Epithelial cell of esophagus (primary cell): ENCODE data around the gene NREP.

Experiments
- DNase-seq: peaks from one replicate; pipeline ENCODE4 v3.0.0; 2010; ENCODE audit warnings: low read depth
- H3K4me3 ChIP-seq: 2 replicates; pipeline ENCODE4 v1.5.1; 2011; ENCODE audit warnings: mild to moderate bottlenecking, low read length, control low read depth
- TF ChIP-seq, protein P1 (sequence below): IDR thresholded peaks from 2 replicates; pipeline ENCODE4 v1.5.1; 2011; ENCODE audit warnings: low read depth, mild to moderate bottlenecking, low read length, control low read depth, inconsistent platforms; ENCODE audit not compliant: insufficient read depth; ENCODE audit errors: missing control alignments

The NREP gene

DNA sequence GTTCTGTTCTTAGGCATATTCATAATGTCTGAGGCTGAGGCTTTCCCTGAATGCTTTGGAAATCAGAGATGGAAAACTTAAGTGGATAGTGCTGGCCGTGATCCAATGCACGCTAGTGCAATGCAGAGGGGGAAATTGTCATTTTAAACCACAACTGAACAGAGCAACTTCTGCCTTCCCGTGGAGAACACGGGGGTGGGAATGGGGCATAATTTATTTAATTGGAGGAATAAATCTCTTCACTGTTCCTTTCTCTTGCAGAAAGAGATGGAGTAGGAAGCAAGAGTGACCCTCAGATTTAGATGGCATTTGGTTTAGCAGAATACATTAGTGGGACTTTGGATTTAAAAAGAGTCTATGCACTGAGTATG, 22.9 kb upstream of the NREP start:
- TF ChIP-seq, protein P1, sequence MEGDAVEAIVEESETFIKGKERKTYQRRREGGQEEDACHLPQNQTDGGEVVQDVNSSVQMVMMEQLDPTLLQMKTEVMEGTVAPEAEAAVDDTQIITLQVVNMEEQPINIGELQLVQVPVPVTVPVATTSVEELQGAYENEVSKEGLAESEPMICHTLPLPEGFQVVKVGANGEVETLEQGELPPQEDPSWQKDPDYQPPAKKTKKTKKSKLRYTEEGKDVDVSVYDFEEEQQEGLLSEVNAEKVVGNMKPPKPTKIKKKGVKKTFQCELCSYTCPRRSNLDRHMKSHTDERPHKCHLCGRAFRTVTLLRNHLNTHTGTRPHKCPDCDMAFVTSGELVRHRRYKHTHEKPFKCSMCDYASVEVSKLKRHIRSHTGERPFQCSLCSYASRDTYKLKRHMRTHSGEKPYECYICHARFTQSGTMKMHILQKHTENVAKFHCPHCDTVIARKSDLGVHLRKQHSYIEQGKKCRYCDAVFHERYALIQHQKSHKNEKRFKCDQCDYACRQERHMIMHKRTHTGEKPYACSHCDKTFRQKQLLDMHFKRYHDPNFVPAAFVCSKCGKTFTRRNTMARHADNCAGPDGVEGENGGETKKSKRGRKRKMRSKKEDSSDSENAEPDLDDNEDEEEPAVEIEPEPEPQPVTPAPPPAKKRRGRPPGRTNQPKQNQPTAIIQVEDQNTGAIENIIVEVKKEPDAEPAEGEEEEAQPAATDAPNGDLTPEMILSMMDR, result no peak
- DNase-seq, result no peak
- H3K4me3 ChIP-seq, result no peak overlapping the region

DNA sequence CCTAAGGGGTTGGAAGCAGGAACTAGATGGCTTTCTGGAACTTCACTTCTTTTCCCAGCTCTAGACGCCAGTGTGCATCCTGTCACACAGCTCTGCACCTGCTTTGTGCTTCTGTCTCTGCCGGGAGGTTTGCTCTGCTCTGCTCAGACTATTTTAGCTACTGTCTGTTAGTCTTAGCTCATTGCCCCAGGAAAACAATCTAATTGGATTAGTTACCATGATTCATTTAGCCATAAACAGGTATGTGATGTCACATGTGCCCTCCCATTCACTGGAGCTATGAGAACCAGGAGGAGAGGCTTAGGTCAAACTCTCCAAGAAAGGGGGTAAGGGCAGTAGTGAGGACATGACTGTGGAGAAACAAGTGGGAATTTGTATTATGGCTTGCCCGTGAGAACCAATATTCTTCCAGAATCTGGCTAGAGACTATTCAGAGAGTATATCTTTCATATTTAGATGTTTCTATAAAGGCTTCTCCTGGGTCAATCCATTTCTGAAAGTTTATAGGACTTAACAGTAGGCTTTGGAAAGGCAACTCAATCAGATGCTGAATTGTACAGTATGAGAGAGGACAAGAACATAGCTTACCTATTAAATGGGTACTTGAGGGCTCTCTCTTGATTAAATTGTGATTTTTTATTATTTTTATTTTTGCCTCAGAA, 22.4 kb upstream of the NREP start:
- DNase-seq, result peak; percentile 48
- no peak overlapping the region for H3K4me3 ChIP-seq
- TF ChIP-seq, protein P1, result no peak

DNA sequence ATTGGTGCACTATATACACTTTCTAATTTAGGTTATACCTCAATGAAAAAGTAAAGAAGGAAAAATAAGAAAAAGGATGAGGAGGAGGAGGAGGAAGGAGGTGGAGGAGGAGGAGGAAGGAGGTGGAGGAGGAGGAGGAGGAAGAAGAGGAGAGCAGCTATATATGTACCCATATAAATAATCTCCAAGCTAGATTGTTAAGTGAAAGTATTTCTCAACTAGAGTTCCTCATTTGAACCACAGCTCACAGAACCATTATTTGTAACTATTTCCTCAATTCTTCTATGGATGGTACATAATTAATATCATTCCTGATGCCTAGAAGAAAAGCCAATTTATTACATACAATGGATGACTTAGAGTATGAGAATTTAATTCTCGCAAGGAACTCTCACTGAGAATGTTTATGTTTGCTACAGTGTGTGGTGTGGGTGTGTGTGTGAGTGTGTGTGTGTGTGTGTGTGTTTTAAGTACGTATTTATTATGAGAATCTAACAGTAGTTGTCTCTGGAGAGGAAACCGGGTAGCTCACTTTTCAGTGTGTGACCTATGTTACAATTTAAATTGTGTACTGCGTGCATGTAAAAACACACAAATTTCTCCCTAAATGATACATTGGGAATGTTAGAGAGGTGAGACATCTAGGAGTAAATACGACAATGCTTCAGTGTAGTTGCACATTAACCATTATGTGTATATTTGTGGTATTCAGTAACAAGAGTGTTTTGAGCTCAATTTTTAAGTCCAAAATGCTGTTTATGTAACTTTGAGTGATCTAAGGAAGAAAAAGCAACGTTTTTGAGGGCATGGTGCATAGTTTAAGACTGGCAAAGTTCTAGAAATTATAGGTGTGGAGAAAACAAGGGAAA, 20.2 kb upstream of the NREP start:
- TF ChIP-seq, protein P1, result no peak
- H3K4me3 ChIP-seq, result no peak overlapping the region
- no peak for DNase-seq

DNA sequence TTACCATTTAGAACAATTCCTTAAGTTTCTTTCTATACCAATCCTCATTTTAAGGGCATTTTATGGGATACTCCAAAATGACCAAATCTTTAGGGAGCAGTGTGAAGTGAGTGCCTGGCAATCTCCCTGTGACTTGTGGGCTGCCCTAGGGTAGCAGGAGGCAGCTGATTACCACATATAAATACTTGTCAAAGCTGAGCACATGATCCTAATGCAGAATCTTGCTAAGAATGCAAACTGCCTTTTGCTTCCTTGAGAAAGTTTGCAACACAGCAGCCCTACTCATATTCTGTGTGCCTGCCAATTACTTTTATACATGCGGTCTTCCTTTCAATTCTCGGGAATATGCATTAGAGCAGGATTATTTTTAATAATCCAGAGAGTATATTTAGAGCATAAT, 18.2 kb upstream of the NREP start:
- TF ChIP-seq, protein P1, result no peak
- no peak for DNase-seq
- H3K4me3 ChIP-seq, result no peak overlapping the region

DNA sequence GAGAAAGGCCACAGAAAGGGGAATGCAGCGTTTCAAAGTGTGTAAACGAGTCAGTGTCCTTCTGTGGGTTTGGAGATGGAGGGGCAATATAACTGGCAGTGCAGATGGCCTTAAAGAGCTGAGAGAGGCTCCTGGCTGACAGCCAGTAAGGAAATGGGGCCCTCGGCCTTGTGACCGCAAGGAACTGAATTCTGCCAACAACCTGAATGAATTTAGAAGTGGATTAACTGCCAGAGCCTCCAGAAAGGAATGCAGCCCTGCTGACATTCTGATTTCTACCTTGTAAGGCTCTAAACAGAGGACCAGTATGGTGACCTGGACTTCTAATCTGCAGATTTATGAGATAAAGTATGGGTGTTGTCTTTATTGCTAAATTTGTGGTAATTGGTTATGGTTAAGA, 17.5 kb upstream of the NREP start:
- H3K4me3 ChIP-seq, result no peak overlapping the region
- TF ChIP-seq, protein P1, result no peak
- DNase-seq, result peak; percentile 35

DNA sequence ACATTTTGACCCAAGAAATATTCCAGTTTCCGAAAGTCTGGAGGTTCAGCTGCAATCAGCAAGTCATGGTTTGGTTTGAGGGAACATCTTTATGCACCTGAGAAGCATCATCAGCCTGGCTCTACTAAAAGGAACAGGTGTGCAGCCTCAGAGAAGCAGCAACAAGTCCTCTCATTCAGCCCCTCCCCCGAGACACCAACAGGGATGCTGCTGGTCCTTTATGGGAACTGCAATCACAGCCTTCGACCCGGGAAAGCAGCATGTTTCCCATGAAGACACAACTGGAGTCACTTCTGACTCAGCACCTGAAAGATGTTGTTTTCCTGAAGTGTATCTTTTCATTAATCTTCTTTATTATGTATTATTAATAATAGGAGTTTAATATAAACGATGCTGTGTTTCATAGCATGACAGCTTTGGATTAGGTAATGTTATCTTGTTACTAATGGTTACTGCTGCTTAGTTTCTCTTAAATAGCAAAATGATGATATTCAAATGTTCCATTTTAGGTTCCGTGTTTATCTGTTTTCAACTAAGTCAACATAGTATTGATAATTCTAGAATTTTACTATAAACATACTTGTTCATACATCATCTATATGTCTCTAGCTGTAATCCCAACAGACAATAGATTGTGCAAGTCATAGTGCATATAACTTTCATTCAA, 15.6 kb upstream of the NREP start:
- no peak overlapping the region for H3K4me3 ChIP-seq
- TF ChIP-seq, protein P1, result no peak
- no peak for DNase-seq
